SKM-1 treated with dmso at 0.1 percent for 144 hours (cell line): Measurements from ENCODE around the gene PIMREG.

Experiments
- DNase-seq: peaks from one replicate; lab custom pipeline; 2025; ENCODE audit not compliant: unreplicated experiment; lab: John Stamatoyannopoulos, UW

The PIMREG gene

DNA sequence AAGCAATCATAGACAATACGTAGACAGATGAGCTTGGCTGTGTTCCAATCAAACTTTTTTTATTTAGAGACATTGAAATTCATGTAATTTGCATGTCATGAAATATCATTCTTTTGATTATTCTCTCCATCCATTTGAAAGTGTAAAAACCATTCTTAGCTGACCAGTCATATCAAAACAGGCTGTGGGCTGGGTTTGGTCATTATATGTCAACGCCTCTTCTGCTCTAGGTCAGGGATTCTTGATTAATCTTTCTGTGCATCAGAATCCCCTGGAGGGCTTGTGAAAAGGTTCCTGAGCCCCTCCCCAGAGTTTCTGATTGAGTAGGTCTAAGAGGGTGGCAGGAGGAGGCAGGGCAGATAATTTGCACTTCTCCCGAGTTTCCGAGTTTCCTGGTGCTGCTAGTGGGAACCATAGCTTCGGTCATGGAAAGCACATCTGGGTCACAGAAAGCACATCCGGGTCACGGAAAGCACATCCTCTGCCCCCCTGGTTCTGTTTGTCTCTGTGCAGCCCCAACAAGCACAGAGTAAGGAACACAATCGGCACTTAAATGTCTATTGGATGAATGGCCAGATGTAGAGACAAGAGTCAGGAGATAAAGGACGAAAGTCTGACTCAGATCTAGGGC lies 16.4 kb downstream of the PIMREG start:
- DNase-seq, result no peak

DNA sequence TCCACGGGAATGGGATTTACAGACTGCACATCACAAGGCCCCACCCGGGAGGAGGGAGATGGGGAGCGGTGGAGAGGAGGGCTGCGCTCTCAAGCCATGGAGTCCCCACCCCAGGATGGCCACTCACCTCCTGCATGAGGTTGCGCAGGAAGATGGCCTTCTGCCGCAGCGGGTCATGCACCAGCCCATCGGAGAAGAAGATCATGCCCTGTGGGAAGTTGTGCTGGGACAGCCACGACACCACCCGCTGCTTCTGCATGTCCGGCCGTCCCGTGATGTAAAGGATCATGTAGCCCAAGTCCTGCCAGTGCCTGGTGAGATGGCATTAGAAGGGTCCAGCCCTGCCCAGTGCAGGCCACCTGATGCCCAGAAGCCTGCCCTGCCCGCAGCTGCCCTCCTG lies 17.0 kb downstream of the PIMREG start:
- no peak for DNase-seq

DNA sequence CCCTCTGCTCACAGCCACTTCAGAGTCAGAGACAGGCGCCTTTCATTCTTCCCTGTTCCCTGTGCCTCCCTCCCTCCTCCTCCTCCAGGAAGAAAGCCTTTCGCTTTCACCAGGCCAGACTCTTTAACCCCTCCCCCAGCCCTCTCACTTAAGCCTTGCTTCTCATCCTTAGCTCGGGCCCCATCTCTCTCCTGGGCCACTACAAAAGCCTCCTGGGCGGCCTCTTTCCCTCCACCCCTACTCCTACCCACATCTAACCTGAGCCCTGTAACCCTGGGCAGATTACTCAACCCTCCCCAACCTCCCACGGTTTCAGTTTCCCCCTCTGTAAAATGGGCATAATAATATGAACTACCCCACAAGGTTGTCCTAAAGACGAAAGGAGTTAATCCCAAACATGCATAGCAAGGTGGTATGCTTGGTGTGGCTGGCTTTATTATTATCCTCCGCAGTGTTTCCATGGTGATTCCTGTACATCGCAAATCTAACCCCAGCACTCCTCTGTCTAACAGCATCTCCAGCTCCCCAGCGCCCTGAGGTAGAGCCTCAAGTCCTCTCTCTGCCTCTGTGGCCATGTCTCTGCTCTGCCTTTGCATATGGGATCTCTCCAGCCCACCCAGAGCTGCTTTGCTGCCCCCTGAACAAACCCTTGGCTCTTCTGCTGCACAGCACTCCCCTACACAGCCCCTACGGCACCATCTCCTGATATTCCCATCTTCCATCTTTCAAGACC lies 17.7 kb downstream of the PIMREG start:
- no peak for DNase-seq

DNA sequence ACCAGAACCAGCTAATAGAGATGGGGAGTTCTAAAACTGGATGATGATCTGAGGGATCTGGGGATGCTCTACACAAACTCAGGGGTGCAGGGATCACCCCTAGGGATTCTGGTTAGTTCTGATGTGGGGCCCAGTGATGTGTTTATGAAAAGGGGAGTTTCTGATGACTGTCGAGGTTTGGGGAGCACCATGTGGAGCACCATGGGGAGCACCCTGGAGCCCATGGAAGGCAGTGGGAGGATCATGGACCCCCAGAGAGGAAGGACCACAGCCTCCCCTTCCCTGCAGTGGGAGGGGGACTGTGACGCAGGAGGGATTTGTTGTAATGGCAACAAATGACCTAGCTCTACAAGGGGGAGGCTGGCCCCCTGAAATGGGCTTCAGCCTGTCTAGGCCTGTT lies 18.4 kb downstream of the PIMREG start:
- no peak for DNase-seq

GRCh38 chr17:6463616-6464445 lies 19.6 kb downstream of the PIMREG start:
- DNase-seq, result no peak

DNA sequence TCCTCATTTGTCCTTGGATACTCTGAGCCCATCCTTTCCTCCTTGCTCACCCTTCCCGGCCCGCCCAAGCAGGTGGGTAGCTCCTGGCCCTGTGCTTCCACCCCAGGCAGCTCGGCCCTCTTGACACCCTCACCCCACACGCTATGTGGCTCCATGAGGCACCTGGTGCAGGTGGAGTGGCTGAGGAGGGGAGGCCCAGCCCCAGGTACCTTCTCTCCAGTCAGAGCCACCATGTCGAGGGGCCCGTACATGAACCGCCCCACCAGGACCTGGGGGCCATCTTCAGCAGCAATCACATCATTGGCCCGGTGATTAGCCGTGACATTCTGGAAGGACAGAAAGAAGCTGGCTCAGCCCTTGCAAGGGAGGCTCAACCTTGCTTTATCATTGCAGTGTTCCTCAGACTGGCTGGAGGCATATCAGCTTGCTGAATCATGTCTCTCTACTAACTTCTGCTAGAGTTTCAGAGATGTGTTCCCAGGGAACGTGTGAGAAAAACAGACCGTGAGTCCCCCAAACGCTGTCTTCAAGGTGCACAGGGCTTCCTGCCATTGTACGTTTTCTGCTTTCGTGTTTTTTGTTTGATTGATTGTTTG lies 20.3 kb downstream of the PIMREG start:
- no peak for DNase-seq

DNA sequence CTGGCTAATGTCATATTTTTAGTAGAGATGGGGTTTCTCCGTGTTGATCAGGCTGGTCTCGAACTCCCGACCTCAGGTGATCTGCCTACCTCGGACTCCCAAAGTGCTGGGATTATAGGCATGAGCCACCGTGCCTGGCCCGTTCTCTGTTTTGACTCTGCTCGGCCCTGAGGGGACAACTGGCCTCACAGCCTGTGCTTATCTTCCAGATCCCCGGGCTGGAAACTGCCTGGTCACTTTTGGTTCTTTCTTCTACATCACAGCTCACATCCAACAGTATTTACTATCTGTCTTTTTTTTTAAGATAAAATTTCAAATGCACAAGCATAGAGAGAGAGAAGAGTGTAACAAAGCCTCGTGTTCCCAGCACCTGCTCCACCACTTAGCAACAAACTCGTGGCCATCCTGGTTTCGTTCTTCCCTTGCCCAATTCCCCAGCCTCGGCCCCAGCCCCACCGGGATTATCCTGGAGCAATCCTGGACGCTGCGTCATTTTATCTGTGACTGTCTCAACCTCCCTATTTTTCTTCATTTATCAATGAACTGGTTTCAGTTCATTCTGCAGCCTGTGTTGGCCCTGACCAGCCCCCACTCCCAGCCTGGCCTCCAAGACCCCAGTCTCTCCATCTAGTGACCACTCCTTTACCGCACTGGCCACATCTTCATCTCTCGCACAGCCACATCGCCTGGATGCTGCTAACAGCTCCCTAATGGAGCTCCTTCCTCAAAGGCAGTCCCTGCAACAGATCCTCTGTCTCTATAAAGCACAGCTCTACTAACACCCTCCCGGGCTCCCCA lies 21.1 kb downstream of the PIMREG start:
- DNase-seq, result no peak

DNA sequence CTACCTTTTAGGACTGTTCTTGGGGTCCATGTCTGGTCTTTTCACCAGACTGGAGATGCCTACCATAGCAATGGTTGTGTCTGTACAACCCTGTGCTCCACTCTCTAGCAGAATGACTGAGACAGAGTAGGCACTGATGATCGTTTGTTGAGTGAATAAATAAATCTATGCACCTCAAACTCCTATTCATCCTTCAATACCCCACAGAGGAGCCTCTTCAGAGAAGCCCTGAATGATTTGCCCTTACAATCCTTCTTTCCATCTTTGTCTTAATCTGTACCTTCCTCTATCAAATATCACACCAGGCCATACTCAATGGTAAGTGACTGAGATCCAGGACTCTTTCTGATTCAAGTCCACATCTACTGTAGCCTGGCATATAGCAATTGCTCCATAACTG lies 23.3 kb downstream of the PIMREG start:
- DNase-seq, result no peak

DNA sequence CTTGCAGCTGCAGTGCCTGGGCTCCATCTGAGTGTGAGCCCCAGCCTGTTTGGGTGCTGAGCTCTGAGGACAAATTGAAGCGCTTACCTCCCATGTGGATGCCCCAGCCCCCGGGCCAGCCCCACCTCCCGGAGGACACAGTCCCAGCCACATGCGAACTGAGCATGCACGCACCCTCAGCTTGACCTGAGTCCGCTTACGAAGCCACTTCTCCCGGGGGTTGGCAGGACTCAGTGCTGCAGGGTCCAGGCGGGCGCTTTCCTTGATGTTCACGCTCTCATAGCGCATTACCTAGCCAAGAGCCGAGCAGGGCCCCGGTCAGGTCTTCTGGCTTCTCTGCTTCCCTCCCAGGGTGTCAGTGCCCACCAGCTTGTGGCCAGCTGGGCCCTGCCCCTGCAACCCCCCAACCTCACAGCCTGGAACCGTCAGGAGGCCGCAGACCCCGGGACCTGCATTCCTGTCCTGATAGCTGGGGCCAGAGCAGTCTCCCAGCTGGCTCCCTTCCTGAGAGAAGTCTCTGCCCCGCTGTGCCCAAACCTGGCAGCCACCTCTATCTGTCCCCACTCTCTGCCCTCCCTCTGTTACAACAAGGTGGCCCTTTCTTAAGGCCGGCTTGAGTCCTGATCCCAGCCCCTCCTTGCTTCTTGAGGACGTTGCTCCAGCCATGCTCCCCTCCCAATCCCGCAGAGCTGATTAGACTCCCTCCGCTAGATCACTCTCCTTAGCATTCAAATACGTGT lies 24.0 kb downstream of the PIMREG start:
- no peak for DNase-seq

DNA sequence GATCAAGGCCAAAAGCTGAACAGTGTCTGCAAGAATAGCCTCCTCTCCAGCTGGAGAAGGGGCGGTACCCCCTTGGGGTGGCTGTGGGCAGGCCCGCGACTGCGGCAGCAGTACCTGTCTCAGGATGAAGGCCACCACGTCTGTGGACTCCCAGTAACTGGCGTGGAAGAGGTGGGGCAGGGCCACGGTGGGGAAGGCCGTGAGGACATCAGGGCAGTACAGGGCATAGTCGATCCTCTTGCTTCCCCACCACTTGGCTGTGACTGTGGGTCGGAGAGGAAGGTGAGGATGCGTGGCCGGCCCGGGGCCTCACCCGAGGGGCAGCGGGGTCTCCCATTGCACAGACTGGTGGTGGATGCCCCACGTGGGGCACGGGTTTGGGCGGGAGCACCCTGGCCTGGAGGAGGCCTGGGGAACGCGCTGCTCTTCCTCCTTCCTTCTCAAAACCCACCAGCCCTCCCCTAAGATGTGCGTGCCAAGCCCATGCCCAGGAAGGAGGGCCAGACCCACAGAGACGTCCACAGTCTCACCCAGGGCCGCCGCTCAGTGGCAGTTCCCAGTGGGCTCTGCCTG lies 26.0 kb downstream of the PIMREG start:
- no peak for DNase-seq

DNA sequence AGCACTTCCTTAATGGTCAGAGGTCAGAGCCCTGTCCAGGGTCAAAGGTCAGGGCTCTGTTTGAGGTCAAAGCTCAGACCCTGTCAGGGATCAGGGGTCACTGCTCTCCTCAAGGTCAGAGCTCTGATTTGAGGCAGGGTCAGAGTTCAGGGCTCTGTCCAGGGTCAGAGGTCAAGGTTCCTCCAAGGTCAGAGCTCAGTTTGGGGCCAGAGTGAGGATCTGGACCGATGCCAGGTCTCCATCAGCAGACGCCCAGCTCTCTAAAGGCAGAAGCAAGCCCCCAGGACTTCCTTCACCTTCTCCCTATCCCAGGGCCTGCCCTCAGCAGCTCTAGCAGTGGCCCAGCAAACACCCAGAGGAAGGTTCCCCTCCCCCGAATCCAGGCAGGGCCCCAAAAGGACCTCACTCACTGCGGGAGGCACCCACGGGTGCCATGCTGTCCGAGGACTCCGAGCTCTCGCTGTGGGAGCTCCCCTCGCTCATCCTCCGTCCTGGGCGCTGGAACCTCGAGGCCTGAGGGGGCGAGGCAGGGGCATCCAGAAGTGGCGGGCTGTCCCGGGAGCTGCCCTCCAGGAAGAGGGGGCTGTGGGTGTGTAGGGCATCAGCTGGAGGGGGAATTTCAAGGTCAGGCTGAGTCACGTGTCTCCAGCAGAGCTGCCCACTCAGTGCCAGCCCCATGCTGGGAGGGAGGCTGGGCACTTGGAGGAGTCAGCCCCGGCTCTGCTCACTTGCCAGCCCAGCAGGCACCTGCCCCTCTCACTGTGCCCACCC lies 26.7 kb downstream of the PIMREG start:
- DNase-seq, result no peak

DNA sequence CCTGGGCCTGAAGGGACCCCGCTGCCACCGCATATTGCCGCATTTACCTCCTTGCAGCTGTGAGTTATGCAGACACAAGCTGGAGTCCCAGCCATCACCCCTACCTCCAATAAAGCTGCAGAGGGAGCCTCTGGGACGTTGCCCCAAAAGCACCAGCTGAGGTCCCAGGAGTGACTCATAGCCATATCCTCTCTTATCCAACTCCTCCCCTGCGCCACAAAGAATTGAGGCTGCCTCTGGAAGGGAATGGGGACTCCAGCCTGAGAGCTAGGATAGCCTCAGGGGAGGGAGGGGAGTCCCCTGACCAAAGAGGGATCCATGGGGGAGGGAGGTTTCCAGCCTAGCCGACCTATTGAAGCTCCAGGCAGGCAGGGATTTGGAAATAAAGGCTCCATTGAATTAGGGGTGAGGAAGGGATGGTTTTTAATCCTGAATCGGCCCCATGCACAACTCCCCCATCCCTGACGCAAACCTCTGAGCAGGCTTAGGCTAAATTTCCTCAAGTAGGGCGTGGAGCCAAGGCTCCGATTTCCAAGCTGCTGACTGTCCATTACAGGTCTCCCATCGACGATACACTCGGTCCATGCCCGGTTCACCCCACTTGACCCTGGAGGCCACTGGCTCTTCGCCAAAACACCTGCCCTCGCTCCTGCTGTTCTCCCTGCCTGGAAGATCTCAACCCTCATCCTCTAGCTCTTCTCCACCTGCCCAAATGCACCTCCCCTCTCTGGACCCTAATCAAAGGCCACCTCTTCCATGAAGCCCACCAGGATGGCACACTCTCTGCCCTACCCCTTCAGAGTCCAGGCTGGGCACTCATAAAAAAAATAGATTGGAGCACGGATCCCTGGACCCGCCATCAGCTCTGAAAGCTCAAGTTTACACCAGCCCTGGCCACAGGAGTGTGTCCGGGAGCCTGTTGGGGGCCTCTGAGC lies 27.5 kb downstream of the PIMREG start:
- DNase-seq, result no peak

GRCh38 chr17:6472517-6472916 lies 28.3 kb downstream of the PIMREG start:
- no peak for DNase-seq

DNA sequence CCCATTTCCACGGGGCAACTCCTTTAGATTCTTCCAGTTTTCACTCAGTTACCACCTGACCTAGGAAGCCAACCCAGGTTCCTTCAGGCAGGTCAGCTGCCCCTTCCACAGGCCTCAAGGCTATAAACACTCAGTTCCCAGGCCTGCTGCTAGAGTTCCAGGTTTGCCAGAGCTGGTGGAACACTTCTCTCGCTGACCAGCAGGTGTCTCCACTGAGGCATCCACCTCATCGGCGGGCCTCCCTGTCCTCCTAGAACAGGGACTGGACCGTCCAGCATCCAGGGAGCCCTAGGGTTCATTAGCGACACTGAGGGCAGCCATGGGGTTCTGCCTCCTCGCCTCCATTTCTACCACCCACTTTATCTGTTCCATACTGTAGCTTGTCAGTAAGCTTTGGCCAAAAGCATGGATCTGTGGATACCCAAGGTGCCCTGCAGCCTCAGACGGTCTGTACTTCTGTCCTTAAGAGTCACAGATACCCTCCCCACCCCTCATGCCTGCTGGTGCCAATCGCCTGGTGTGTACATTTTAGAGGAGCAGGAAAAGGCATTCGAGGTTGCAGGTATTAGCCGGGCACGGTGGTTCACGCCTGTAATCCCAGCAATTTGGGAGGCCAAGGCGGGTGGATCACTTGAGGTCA lies 29.0 kb downstream of the PIMREG start:
- DNase-seq, result peak; percentile 28

- no peak for DNase-seq
Measured at GRCh38 chr17:6474376-6474775, 30.1 kb downstream of the PIMREG start.

- DNase-seq, result no peak
Measured at GRCh38 chr17:6474906-6475305, 30.7 kb downstream of the PIMREG start.

- no peak for DNase-seq
Measured at GRCh38 chr17:6475411-6475810, 31.2 kb downstream of the PIMREG start.
